Uterus (tissue), 2 donors: Measurements from ENCODE around the gene PDE6A.

Experiments
- POLR2A ChIP-seq, 2 donors: fragments of 450-650 bp; IDR thresholded peaks; one replicate each; pipeline ENCODE4 v1.6.1; 2016; ENCODE audit warnings: antibody characterized with exemption in 2 of 2, mild to moderate bottlenecking in 1 of 2, moderate library complexity in 1 of 2
- TF ChIP-seq, protein P1 (sequence below), 4 experiments: fragments of 200-600 bp in 2 of 4; fragments of 450-650 bp in 2 of 4; sonication (generic) in 2 of 4; IDR thresholded peaks; one replicate each; pipeline ENCODE4 v1.5.1; 2016 to 2019; ENCODE audit warnings: antibody characterized with exemption in 4 of 4, mild to moderate bottlenecking in 2 of 4, moderate library complexity in 1 of 4

DNA sequence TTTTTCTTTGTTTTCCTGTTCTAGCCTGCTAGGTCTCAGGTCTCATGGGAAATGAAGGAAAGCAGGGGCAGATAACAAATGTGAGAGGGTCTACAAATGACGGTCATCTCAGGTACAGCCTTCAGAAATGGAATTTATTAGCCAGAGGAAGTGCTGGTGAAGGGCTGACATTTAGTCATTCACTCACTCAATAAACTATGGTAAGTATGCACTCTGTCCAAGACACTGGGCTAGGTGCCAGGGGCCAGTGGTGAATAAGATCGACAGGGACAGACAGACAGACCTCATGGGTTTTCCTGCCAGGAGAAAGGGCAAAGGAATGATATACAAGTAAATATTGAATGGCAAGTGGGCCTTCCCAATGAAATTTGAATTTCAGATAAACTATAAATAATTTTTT is 6.3 kb downstream of the PDE6A start:
- no peak for TF ChIP-seq POLR2A (IDR thresholded peaks at IDR 0.05)
- TF ChIP-seq, protein P1, sequence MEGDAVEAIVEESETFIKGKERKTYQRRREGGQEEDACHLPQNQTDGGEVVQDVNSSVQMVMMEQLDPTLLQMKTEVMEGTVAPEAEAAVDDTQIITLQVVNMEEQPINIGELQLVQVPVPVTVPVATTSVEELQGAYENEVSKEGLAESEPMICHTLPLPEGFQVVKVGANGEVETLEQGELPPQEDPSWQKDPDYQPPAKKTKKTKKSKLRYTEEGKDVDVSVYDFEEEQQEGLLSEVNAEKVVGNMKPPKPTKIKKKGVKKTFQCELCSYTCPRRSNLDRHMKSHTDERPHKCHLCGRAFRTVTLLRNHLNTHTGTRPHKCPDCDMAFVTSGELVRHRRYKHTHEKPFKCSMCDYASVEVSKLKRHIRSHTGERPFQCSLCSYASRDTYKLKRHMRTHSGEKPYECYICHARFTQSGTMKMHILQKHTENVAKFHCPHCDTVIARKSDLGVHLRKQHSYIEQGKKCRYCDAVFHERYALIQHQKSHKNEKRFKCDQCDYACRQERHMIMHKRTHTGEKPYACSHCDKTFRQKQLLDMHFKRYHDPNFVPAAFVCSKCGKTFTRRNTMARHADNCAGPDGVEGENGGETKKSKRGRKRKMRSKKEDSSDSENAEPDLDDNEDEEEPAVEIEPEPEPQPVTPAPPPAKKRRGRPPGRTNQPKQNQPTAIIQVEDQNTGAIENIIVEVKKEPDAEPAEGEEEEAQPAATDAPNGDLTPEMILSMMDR (IDR thresholded peaks at IDR 0.05), result no peak
